ENCODE results near the gene DGKA. TPM values are rescaled to one million over a fixed set of nuclear protein-coding genes. Genes with fewer than 3 reads are reported as not detected.

The DGKA gene
- total and polyA plus RNA-seq, 2 experiments from 2014 or later: 16.1 to 24.6 TPM

DNA sequence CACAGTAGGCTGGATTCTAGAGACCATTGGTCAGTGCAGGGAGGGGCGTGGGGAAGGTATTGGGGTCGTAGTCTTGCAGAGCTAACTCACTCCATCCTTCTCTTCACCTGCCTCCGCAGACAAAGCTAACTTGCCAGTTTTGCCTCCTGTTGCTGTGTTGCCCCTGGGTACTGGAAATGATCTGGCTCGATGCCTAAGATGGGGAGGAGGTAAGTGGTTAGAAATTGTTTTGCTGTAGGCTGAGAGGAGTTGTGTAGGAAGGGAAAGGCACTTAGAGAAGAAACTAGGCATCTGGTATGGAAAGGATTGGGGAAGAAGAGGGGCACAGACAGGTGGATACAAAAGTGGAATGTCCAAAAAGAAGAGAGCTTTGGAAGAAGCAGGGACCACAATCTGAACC is 11.1 kb downstream of the DGKA start:
- H3F3A ChIP-seq (replicated peaks; ENCODE audit: low read depth): no peaks in the 10 kb centered on the region
- ATAC-seq (no peak), DNase-seq (ENCODE audit: low spot score) (no peak)
- H3K4me1 ChIP-seq (ENCODE audit: insufficient read depth): peaks cover 5% of the 10 kb centered on the region
- TF ChIP-seq NANOG (IDR thresholded peaks at IDR 0.05; ENCODE audit: borderline replicate concordance) (no peak), EZH2 (IDR thresholded peaks at IDR 0.05; ENCODE audit: low read depth, unreplicated experiment) (no peak), EZH2phosphoT487 (IDR thresholded peaks at IDR 0.05; ENCODE audit: unreplicated experiment) (no peak), POLR2AphosphoS5 (IDR thresholded peaks at IDR 0.05; ENCODE audit: low read depth) (no peak), STAT1 (IDR thresholded peaks at IDR 0.05; ENCODE audit: unreplicated experiment) (no peak)
- TF ChIP-seq, protein P1, sequence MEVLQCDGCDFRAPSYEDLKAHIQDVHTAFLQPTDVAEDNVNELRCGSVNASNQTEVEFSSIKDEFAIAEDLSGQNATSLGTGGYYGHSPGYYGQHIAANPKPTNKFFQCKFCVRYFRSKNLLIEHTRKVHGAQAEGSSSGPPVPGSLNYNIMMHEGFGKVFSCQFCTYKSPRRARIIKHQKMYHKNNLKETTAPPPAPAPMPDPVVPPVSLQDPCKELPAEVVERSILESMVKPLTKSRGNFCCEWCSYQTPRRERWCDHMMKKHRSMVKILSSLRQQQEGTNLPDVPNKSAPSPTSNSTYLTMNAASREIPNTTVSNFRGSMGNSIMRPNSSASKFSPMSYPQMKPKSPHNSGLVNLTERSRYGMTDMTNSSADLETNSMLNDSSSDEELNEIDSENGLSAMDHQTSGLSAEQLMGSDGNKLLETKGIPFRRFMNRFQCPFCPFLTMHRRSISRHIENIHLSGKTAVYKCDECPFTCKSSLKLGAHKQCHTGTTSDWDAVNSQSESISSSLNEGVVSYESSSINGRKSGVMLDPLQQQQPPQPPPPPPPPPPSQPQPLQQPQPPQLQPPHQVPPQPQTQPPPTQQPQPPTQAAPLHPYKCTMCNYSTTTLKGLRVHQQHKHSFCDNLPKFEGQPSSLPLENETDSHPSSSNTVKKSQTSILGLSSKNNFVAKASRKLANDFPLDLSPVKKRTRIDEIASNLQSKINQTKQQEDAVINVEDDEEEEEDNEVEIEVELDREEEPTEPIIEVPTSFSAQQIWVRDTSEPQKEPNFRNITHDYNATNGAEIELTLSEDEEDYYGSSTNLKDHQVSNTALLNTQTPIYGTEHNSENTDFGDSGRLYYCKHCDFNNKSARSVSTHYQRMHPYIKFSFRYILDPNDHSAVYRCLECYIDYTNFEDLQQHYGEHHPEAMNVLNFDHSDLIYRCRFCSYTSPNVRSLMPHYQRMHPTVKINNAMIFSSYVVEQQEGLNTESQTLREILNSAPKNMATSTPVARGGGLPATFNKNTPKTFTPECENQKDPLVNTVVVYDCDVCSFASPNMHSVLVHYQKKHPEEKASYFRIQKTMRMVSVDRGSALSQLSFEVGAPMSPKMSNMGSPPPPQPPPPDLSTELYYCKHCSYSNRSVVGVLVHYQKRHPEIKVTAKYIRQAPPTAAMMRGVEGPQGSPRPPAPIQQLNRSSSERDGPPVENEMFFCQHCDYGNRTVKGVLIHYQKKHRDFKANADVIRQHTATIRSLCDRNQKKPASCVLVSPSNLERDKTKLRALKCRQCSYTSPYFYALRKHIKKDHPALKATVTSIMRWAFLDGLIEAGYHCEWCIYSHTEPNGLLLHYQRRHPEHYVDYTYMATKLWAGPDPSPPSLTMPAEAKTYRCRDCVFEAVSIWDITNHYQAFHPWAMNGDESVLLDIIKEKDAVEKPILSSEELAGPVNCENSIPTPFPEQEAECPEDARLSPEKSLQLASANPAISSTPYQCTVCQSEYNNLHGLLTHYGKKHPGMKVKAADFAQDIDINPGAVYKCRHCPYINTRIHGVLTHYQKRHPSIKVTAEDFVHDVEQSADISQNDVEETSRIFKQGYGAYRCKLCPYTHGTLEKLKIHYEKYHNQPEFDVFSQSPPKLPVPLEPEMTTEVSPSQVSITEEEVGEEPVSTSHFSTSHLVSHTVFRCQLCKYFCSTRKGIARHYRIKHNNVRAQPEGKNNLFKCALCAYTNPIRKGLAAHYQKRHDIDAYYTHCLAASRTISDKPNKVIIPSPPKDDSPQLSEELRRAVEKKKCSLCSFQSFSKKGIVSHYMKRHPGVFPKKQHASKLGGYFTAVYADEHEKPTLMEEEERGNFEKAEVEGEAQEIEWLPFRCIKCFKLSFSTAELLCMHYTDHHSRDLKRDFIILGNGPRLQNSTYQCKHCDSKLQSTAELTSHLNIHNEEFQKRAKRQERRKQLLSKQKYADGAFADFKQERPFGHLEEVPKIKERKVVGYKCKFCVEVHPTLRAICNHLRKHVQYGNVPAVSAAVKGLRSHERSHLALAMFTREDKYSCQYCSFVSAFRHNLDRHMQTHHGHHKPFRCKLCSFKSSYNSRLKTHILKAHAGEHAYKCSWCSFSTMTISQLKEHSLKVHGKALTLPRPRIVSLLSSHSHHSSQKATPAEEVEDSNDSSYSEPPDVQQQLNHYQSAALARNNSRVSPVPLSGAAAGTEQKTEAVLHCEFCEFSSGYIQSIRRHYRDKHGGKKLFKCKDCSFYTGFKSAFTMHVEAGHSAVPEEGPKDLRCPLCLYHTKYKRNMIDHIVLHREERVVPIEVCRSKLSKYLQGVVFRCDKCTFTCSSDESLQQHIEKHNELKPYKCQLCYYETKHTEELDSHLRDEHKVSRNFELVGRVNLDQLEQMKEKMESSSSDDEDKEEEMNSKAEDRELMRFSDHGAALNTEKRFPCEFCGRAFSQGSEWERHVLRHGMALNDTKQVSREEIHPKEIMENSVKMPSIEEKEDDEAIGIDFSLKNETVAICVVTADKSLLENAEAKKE (CRISPR knock-in tag; IDR thresholded peaks at IDR 0.05): no peak
- Mint-ChIP-seq H3K9me3 (no peaks in the 10 kb centered on the region), H3K36me3 (ENCODE audit: low read depth) (no peaks in the 10 kb centered on the region), H3K27me3 (ENCODE audit: insufficient read depth, low read depth, poor library complexity) (peaks cover 10% of the 10 kb centered on the region), H3K4me1 (peaks cover 9% of the 10 kb centered on the region), H3K27ac (no peak overlapping the region), H3K4me3 (no peak overlapping the region)
- H3K79me2 ChIP-seq (replicated peaks; ENCODE audit: insufficient read depth): no peaks in the 10 kb centered on the region
- H3K9me2 ChIP-seq (ENCODE audit: insufficient read depth): no peaks in the 10 kb centered on the region
- H3K4me3 ChIP-seq: no peak overlapping the region
- H3K27ac ChIP-seq (ENCODE audit: low read depth): no peak overlapping the region
- H3K4me2 ChIP-seq: no peak overlapping the region
- no peaks in the 10 kb centered on the region for H4K20me1 ChIP-seq (replicated peaks; ENCODE audit: insufficient read depth)
- no peaks in the 10 kb centered on the region for H3K36me3 ChIP-seq (ENCODE audit: insufficient read depth)
- H2AFZ ChIP-seq: no peak overlapping the region
- H3K27me3 ChIP-seq (ENCODE audit: insufficient read depth): no peaks in the 10 kb centered on the region

DNA sequence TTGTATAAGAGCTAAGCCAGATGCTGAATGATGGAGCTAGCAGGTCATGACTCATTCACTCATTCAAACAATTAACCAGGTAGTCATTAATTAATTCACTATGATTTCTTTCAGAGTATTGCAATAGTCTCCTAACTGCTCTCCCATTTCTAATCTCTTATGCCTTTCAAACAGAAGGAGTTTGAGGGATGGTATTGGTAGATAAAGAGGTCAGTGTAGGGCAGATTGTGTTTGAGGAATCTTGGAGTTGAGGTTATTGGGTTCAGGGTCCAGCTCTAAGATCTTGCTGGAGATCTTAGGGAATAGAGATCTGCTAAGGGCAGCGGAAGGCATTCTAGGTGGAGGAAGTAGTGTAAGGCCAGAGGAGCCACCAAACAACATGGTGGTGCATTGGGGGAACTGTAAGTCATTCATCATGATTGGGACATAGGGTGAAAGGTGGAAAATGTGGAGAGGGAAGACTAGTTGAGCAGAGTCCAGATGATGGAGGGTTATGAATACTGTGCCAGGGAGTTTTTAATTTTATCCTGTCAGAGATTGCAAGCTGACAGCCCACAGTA is 11.7 kb downstream of the DGKA start:
- Mint-ChIP-seq H3K27me3 (ENCODE audit: insufficient read depth, low read depth, poor library complexity) (peaks cover 8% of the 10 kb centered on the region), H3K4me1 (peaks cover 9% of the 10 kb centered on the region), H3K36me3 (ENCODE audit: low read depth) (no peaks in the 10 kb centered on the region), H3K27ac (no peak overlapping the region), H3K4me3 (no peak overlapping the region), H3K9me3 (no peaks in the 10 kb centered on the region)
- Histone ChIP-seq H4K20me1 (replicated peaks; ENCODE audit: insufficient read depth) (no peaks in the 10 kb centered on the region), H3K36me3 (ENCODE audit: insufficient read depth) (no peaks in the 10 kb centered on the region), H3K79me2 (replicated peaks; ENCODE audit: insufficient read depth) (no peaks in the 10 kb centered on the region), H3K4me3 (no peak overlapping the region), H3K9me2 (ENCODE audit: insufficient read depth) (no peaks in the 10 kb centered on the region), H3K27me3 (ENCODE audit: insufficient read depth) (no peaks in the 10 kb centered on the region), H3F3A (replicated peaks; ENCODE audit: low read depth) (no peaks in the 10 kb centered on the region), H2AFZ (no peak overlapping the region), H3K4me2 (no peak overlapping the region), H3K4me1 (ENCODE audit: insufficient read depth) (peaks cover 5% of the 10 kb centered on the region), H3K27ac (ENCODE audit: low read depth) (no peak overlapping the region)
- no peak for ATAC-seq
- no peak for DNase-seq (ENCODE audit: low spot score)
- TF ChIP-seq NANOG (IDR thresholded peaks at IDR 0.05; ENCODE audit: borderline replicate concordance) (no peak), EZH2phosphoT487 (IDR thresholded peaks at IDR 0.05; ENCODE audit: unreplicated experiment) (no peak), ZNF114 (CRISPR knock-in tag; IDR thresholded peaks at IDR 0.05) (no peak), POLR2AphosphoS5 (IDR thresholded peaks at IDR 0.05; ENCODE audit: low read depth) (no peak), JUNB (IDR thresholded peaks at IDR 0.05; ENCODE audit: unreplicated experiment) (no peak), EZH2 (IDR thresholded peaks at IDR 0.05; ENCODE audit: low read depth, unreplicated experiment) (no peak), STAT1 (IDR thresholded peaks at IDR 0.05; ENCODE audit: unreplicated experiment) (no peak)
- TF ChIP-seq, protein P2, sequence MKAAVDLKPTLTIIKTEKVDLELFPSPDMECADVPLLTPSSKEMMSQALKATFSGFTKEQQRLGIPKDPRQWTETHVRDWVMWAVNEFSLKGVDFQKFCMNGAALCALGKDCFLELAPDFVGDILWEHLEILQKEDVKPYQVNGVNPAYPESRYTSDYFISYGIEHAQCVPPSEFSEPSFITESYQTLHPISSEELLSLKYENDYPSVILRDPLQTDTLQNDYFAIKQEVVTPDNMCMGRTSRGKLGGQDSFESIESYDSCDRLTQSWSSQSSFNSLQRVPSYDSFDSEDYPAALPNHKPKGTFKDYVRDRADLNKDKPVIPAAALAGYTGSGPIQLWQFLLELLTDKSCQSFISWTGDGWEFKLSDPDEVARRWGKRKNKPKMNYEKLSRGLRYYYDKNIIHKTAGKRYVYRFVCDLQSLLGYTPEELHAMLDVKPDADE (IDR thresholded peaks at IDR 0.05): no peak
- TF ChIP-seq, protein P3, sequence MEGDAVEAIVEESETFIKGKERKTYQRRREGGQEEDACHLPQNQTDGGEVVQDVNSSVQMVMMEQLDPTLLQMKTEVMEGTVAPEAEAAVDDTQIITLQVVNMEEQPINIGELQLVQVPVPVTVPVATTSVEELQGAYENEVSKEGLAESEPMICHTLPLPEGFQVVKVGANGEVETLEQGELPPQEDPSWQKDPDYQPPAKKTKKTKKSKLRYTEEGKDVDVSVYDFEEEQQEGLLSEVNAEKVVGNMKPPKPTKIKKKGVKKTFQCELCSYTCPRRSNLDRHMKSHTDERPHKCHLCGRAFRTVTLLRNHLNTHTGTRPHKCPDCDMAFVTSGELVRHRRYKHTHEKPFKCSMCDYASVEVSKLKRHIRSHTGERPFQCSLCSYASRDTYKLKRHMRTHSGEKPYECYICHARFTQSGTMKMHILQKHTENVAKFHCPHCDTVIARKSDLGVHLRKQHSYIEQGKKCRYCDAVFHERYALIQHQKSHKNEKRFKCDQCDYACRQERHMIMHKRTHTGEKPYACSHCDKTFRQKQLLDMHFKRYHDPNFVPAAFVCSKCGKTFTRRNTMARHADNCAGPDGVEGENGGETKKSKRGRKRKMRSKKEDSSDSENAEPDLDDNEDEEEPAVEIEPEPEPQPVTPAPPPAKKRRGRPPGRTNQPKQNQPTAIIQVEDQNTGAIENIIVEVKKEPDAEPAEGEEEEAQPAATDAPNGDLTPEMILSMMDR (conservative IDR thresholded peaks at IDR 0.05; ENCODE audit: low read depth in 2 of 2): no peak

Measured in GM23338 (cell line).